ENCODE measurements around the gene DEPDC7. TPM values are rescaled to one million over a fixed set of nuclear protein-coding genes. Genes with fewer than 3 reads are reported as not detected.
"Not testable (repeated sequence)": the region's sequence is repeated elsewhere in the genome, so short reads cannot be mapped to it uniquely, and the experiment has no call there.

DEPDC7 gene
- 0.46 and 0.54 TPM in 2 replicates for total RNA-seq

DNA sequence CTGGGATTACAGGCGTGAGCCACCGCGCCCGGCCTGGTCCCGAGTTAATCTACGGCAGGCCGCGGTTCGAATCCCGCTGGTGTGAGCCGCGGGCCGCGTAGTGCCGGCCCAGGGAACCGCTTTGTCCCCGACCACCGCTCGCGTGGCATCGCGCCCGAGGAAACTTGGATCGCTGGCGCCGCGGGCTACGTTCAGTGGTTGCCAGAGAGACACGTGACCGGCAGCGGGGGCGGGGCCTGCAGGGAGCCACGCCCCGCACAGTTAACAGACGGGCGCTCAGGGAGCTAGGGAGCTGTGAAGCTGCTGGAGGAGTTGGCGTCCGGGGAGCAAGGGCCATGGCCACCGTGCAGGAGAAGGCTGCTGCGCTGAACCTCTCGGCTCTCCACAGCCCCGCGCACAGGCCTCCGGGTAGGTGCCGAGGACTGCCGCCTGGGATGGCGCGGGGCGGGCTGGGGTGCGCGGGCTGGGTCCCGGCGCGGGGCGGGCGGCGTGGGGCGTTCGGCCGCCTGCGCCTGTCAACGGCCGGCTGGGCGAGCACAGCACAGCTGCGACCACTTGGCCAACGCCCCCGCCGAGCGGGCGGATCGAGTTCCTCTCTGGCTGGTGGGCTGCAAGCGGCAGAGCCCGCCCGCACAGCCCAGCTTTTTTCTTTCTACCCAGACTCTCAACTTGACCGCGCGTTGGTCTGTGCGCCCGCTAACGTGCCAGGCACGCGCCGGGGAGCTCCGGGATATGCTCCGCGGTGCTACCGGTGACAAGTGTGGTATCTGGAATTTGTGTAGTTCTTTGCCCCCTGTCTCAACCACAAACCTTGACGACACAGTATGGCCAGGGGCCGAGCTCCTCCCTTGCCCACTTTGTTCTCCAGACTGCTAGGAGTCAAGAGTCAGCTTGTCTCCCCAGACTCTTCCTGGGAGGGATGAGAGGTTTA lies at the start of gene DEPDC7:
Gene DEPDC7 (plus strand): TSS at position 258 of the 931 bp plus-strand sequence. CDS start 78 bp downstream, at position 336.
- intact Hi-C loops (cut with micrococcal nuclease), result loop anchor here (1.0 to 10.0 kb wide), 2 partner anchors 23 to 759 kb away; partner anchors contain the start of genes FBXO3 and TCP11L1

GRCh38 chr11:32968541-32968940 lies 47.1 kb upstream of the DEPDC7 start:
- intact Hi-C loops (cut with micrococcal nuclease), result no loop called here

DNA sequence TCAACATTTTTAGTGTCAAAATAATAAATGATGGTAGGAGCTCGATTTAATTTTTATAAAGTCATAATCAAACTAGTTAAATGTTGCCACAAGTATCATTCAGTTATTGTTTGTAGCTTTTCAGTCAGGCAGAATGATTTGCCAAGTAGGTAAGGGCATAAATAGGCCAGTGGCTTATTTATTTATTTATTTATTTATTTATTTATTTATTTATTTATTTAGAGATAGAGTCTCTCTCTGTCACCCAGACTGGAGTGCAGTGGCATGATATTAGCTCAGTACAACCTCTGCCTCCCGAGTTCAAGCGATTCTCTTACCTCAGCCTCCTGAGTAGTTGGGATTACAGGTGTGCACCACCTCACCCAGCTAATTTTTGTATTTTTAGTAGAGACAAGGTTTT lies 43.4 kb upstream of the DEPDC7 start:
- intact Hi-C loops (cut with micrococcal nuclease), result not testable (repeated sequence)

DNA sequence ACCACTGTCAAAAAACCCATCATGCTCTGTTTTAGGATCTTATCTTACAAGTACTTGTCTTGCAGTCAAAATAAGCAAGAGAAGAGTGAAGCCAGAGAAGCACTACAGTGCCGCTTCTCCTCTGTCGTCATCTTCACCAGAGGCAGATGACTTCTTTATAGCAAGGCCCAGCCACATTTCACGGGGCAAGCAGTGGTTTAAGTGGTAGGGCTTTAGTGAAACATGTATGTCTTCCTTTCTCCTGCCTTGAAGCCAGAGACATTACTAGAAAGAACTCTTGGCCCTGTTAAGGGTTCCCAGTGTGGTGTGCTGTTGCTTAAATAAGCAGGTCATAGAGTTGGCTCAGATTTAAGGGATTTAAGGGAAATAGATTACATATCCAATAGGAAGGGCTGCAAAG lies 42.9 kb upstream of the DEPDC7 start:
- intact Hi-C loops (cut with micrococcal nuclease), result no loop called here

DNA sequence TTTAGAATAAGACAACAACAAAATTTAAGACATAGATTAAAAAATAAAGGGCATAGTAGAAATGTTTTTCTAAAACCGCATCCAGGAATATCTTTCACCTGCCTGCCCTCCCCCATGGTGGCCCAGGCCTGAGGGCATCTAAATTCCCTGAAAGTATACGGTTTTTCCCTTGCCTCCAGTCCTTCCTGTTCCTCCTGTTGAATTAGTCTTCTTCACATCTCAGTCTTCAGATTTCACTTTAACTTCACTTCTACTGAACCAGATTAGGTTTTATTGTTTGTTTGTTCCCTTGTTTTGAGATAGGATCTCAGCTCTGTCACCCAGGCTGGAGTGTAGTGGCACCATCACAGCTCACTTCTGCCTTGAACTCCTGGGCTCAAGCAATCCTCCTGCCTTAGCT lies 33.1 kb upstream of the DEPDC7 start:
- intact Hi-C loops (cut with micrococcal nuclease), result no loop called here

DNA sequence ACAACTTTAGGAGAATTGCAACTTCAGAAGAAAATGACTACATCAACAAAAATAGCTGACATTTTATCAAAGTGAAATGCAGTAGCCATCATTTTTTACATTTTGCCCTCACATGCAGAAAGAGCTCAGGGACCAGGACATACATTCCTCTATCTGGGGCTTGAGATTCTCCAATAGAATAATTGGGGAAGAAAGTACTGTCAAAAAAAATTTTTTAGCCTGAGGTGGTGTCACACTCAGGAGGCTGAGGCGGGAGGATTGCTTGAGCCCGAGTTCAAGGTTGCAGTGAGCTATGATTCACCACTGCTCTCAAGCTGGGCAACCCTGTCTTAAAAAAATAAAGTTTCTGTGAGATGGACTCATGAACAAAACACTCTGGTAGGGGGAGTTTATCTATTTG lies 32.2 kb upstream of the DEPDC7 start:
- intact Hi-C loops (cut with micrococcal nuclease), result no loop called here

DNA sequence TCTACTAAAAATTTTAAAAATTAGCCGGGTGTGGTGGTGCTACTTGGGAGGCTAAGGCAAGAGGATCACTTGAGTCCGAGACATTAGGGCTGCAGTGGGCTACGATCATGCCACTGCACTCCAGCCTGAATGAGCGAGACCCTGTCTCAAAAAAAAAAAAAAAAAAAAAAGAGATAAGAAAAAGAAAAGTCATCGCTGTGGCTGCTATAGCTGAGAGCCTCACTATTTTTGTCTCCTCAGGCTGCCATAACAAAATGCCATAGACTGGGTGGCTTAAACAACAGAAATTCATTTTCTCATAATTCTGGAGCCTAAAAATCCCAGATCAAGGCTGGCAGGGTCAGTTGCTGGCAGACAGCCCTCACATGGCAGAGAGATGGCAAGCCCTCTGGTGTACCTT lies 30.1 kb upstream of the DEPDC7 start:
- intact Hi-C loops (cut with micrococcal nuclease), result no loop called here

- intact Hi-C loops (cut with micrococcal nuclease), result no loop called here
Observed at GRCh38 chr11:32987851-32988250, 27.8 kb upstream of the DEPDC7 start.

GRCh38 chr11:32990481-32990880 lies 25.2 kb upstream of the DEPDC7 start:
- intact Hi-C loops (cut with micrococcal nuclease), result loop anchor here (2.0 kb wide), 1 partner anchor 20 kb away; no protein-coding TSS in a partner anchor

DNA sequence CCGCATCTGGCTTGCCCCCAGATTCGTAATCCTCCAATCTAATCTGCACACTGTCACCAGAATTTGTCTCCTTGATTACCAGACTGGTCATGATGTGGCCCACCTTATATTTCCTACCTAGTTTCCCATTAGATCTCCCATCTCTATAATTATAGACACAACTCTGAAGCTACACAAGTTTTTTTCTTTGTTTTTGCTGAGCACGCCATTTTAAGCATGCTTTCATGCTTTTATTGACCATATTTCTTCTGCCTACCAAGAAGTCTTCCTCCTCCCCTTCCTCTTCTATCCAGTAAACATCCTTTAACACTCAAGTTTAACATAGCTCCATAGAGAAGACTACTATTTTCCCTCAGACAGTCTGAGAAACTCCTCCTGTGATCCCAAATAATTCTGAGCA lies 24.3 kb upstream of the DEPDC7 start:
- intact Hi-C loops (cut with micrococcal nuclease), result loop anchor here (2.0 kb wide), 1 partner anchor 19 kb away; no protein-coding TSS in a partner anchor

DNA sequence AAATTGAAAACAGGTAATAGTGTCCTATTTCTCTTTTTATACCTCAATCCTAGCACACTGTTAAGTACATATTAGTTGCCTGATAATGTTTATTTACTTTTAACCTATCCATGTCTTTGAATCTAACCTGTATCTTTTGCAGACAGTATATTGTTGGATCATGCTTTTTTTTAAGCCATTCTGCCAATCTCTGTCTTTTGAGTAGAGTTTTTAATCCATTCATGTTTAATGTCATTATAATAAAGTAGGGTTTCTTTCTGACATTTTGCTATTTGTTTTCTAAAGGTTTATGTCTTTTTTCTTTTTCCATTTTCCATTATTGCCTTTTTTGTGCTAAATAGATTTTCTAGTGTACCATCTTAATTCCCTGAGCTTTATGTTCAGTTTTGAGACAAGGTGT lies 23.8 kb upstream of the DEPDC7 start:
- intact Hi-C loops (cut with micrococcal nuclease), result loop anchor here (2.0 kb wide), 1 partner anchor 19 kb away; no protein-coding TSS in a partner anchor

GRCh38 chr11:33000181-33000580 lies 15.5 kb upstream of the DEPDC7 start:
- intact Hi-C loops (cut with micrococcal nuclease), result no loop called here

- intact Hi-C loops (cut with micrococcal nuclease), result no loop called here
Observed at GRCh38 chr11:33001281-33001680, 14.4 kb upstream of the DEPDC7 start.

DNA sequence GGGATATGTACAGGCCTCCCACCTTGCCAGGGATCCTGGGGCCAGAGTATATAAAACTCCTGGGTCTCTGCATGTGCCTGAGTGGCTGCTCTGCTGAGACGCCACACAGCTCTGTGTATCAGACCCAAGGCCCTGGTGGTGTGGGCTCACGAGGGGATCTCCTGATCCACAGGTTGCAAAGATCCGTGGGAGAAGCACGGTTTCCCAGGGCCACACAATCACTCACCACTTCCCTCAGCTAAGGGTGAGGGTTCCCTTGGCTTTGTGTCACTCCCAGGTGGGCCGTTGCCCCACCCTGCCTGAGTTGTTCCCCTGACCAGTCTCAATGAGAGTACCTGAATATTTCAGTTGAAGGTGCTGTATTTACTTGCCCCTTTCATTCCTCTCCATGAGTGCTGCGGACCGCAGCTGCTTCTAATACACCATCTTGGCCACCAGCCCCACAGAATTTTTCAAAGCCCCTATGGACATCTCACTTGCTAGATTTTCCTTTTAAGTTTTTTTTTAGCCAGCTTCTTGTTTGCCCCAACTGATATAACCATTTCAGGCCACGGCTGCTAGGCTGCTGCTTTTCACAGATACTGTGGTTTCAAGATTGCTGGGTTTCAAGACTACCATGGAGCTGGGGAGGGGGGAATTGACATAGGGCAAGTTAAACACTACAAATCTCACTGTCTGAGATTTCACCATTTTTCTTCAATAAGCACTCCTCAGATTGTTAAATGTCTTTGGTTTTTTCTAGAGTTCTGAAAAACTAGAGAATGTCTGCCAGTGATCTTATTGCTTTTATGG lies 13.7 kb upstream of the DEPDC7 start:
- intact Hi-C loops (cut with micrococcal nuclease), result no loop called here

DNA sequence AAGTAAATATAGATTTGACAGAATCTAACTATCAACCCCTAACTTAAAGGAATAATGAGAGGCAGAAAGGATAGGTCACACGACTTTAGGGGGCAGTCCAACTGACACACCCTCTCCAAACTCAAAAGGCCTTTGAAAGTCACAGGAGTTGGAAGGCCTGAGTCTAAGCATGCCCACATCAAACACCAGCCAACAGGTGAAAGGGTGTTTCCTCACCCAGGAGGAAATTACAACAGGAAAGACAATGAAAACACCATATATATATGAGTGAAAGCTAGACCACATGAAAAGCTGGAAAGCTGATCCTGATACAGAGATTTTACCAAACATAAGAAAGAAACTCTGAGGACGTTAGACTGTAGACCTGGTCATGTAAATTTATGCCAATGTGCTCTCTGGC lies 10.5 kb upstream of the DEPDC7 start:
- intact Hi-C loops (cut with micrococcal nuclease), result no loop called here

DNA sequence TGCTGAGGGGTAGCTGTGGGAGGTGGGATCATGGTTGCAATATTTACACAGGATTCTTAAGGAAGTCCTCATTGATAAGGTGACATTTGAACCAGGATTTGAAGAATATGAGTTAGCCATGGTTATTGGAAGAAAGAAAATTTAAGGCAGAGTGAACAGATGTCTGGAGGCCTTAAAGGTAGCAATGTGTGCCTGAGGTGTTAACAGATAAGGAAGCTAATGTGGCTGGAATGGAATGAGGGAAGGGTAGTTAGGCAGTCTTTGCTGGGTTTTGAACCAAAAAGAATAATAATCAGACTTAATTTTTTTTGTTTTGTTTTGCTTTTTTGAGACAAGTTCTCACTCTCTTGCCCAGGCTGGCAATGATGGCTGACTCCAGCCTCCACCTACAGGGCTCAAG lies 9.7 kb upstream of the DEPDC7 start:
- intact Hi-C loops (cut with micrococcal nuclease), result no loop called here

- intact Hi-C loops (cut with micrococcal nuclease), result loop anchor here (5.0 to 10.0 kb wide), 2 partner anchors 244 to 761 kb away; partner anchors contain the start of genes FBXO3 and HIPK3
Observed at GRCh38 chr11:33013755-33014154, 1.9 kb upstream of the DEPDC7 start.

- intact Hi-C loops (cut with micrococcal nuclease), result loop anchor here (10.0 kb wide), 1 partner anchor 758 kb away; the partner anchor contains the start of gene FBXO3
Observed at GRCh38 chr11:33016654-33017053, 976 bp downstream of the DEPDC7 start.

DNA sequence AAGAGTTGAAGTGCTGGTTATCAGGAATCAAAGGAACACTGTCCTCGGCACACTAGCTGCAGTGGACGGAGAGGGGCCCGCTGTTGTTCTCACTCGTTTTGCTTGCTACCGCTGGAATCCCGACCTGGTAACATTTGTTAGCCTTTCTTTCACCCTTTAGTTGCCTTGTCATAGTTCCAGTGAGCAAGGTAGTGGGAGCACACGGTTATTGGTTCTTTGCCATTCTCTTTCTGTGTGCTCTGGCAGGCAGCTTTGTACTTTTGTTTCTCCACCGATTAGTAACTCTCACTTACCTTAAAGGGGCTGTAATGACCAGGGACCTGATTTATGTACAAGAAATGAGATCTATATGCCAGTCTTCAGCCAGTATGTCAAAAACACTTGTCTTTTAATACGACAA lies 1.8 kb downstream of the DEPDC7 start:
- intact Hi-C loops (cut with micrococcal nuclease), result loop anchor here (10.0 kb wide), 1 partner anchor 757 kb away; the partner anchor contains the start of gene FBXO3

- intact Hi-C loops (cut with micrococcal nuclease), result loop anchor here (10.0 kb wide), 1 partner anchor 757 kb away; the partner anchor contains the start of gene FBXO3
Observed at GRCh38 chr11:33017965-33018364, 2.3 kb downstream of the DEPDC7 start.

- intact Hi-C loops (cut with micrococcal nuclease), result loop anchor here (10.0 kb wide), 1 partner anchor 756 kb away; the partner anchor contains the start of gene FBXO3
Observed at GRCh38 chr11:33018840-33019239, 3.2 kb downstream of the DEPDC7 start.

Data from T-helper 1 cell treated with Interleukin-12 subunit alpha and Interleukin-12 subunit beta and Interleukin-4 antibody, amounts not matched to agents 30 ng/mL and 1 ng/mL, for 36 hours (primary cell).